GM12878 (cell line): Measurements from ENCODE around the gene RAPH1. TPM values are rescaled to one million over a fixed set of nuclear protein-coding genes. Genes with fewer than 3 reads are reported as not detected.

Source experiments
- ATAC-seq: fragments of 200-7000 bp; cut with Tn5 transposase; 3 replicates; pipeline ENCODE4 v1.9.1; 2020; ENCODE audit warnings: mild to moderate bottlenecking, moderate library complexity
- BruUV-seq: library from RNA; stranded (reverse); fragments of 400-500 nt; replicated peaks from 2 replicates; lab custom pipeline; 2021; lab: Mats Ljungman, UMichigan
- CTCF ChIA-PET: fragments of 300-600 bp; sonication (Branson Sonifier 250); formaldehyde crosslinking; extraction: SDS; loops from one replicate; lab custom pipeline; 2021; ENCODE audit warnings: inconsistent platforms; lab: Yijun Ruan, JAX
- POLR2A ChIA-PET: fragments of 350-600 bp; formaldehyde crosslinking; extraction: SDS; loops from one replicate; lab custom pipeline; 2021; ENCODE audit warnings: inconsistent platforms; lab: Charles Lee
- RAD21 ChIA-PET: fragments of 300-600 bp; sonication (Branson Sonifier 250); formaldehyde crosslinking; loops from one replicate; lab custom pipeline; 2023; ENCODE audit warnings: antibody characterized with exemption; ENCODE audit not compliant: unreplicated experiment; lab: Charles Lee
- SMC1A ChIA-PET: fragments of 300-600 bp; sonication (Branson Sonifier 250); formaldehyde crosslinking; loops from one replicate; lab custom pipeline; 2023; ENCODE audit not compliant: unreplicated experiment, uncharacterized antibody; lab: Charles Lee
- DNase-seq: peaks from one replicate; pipeline ENCODE4 v3.0.0-alpha.2; 2011; ENCODE audit warnings: low read depth, low spot score
- FAIRE-seq: peaks from 3 replicates; lab custom pipeline; 2011; peaks lifted over from hg19 to GRCh38; lab: Jason Lieb, UNC
- H2AFZ ChIP-seq: 2 replicates; pipeline ENCODE4 v1.6.0; 2011; ENCODE audit warnings: low read depth, low read length, control low read depth; ENCODE audit not compliant: control insufficient read depth
- H3K27ac ChIP-seq: 2 replicates; pipeline ENCODE4 v1.5.1; 2011; ENCODE audit warnings: control low read depth; ENCODE audit not compliant: control insufficient read depth, insufficient read depth
- H3K27me3 ChIP-seq, 2 experiments: replicated peaks in 1 of 2; 2 replicates each; pipeline versions ENCODE4 v1.6.0 to v1.6.1; 2011; ENCODE audit warnings: low read length in 1 of 2; ENCODE audit not compliant: control insufficient read depth in 2 of 2, insufficient read depth in 2 of 2
- H3K36me3 ChIP-seq, 2 experiments: 2 replicates each; pipeline ENCODE4 v1.5.1; 2011; ENCODE audit warnings: low read length in 1 of 2; ENCODE audit not compliant: control insufficient read depth in 2 of 2, insufficient read depth in 2 of 2
- H3K4me1 ChIP-seq: 2 replicates; pipeline ENCODE4 v1.6.1; 2011; ENCODE audit warnings: mild to moderate bottlenecking, low read length, moderate library complexity, mixed read lengths; ENCODE audit not compliant: control insufficient read depth, insufficient read depth
- H3K4me2 ChIP-seq: 2 replicates; pipeline ENCODE4 v1.6.0; 2011; ENCODE audit warnings: control low read depth; ENCODE audit not compliant: control insufficient read depth, insufficient read depth
- H3K4me3 ChIP-seq: fragments of 200-600 bp; sonication (generic); 2 replicates; pipeline ENCODE4 v1.5.1; 2016
- H3K79me2 ChIP-seq: 2 replicates; pipeline ENCODE4 v1.6.0; 2011; ENCODE audit warnings: low read length; ENCODE audit not compliant: control insufficient read depth, insufficient read depth
- H3K9ac ChIP-seq: 2 replicates; pipeline ENCODE4 v1.8.0; 2011; ENCODE audit warnings: low read length, control low read depth, mixed read lengths; ENCODE audit not compliant: control insufficient read depth, insufficient read depth
- H3K9me3 ChIP-seq: replicated peaks from 3 replicates; pipeline ENCODE4 v1.5.1; 2011; ENCODE audit warnings: mild to moderate bottlenecking, low read length; ENCODE audit not compliant: control insufficient read depth, insufficient read depth
- H4K20me1 ChIP-seq: 2 replicates; pipeline ENCODE4 v1.6.0; 2011; ENCODE audit not compliant: control insufficient read depth, insufficient read depth
- CHD4 ChIP-seq: fragments of 200-600 bp; sonication (generic); IDR thresholded peaks from 2 replicates; pipeline ENCODE4 v1.6.1; 2016; ENCODE audit warnings: mild to moderate bottlenecking
- FOS ChIP-seq: IDR thresholded peaks from 3 replicates; pipeline ENCODE4 v1.6.1; 2011; ENCODE audit warnings: borderline replicate concordance; ENCODE audit not compliant: insufficient read length; ENCODE audit errors: extremely low read depth
- HDGF ChIP-seq: fragments of 450-650 bp; IDR thresholded peaks from 2 replicates; pipeline ENCODE4 v1.6.1; 2016; ENCODE audit warnings: antibody characterized with exemption
- JUNB ChIP-seq: IDR thresholded peaks from 2 replicates; pipeline ENCODE4 v1.6.1; 2016; ENCODE audit warnings: antibody characterized with exemption, mild to moderate bottlenecking
- LARP7 ChIP-seq: fragments of 450-650 bp; IDR thresholded peaks from 2 replicates; pipeline ENCODE4 v1.6.1; 2017; ENCODE audit warnings: mild to moderate bottlenecking
- NFYB ChIP-seq: IDR thresholded peaks from 2 replicates; pipeline ENCODE4 v1.6.1; 2011; ENCODE audit warnings: low read depth, mild to moderate bottlenecking, low read length, improper control_type of control experiment, moderate library complexity; ENCODE audit not compliant: insufficient read depth
- NR2C2 ChIP-seq: IDR thresholded peaks from 2 replicates; pipeline ENCODE4 v1.6.1; 2011; ENCODE audit warnings: borderline replicate concordance, low read depth; ENCODE audit not compliant: control insufficient read depth, insufficient read length
- NR2F1 ChIP-seq: fragments of 450-650 bp; conservative IDR thresholded peaks from 2 replicates; pipeline ENCODE4 v1.6.1; 2017; ENCODE audit warnings: mild to moderate bottlenecking
- POLR2AphosphoS5 ChIP-seq: IDR thresholded peaks from 2 replicates; pipeline ENCODE4 v1.6.1; 2011; ENCODE audit warnings: mild to moderate bottlenecking, low read length, inconsistent platforms
- RBBP5 ChIP-seq: fragments of 200-600 bp; sonication (generic); conservative IDR thresholded peaks from 2 replicates; pipeline ENCODE4 v1.6.1; 2016
- RUNX3 ChIP-seq: IDR thresholded peaks from 2 replicates; pipeline ENCODE4 v1.6.1; 2012; ENCODE audit warnings: low read length, inconsistent platforms
- TCF12 ChIP-seq: IDR thresholded peaks from 2 replicates; pipeline ENCODE4 v1.6.1; 2011; ENCODE audit warnings: low read depth, mild to moderate bottlenecking, low read length
- TCF7 ChIP-seq: IDR thresholded peaks from 2 replicates; pipeline ENCODE4 v1.6.1; 2014; ENCODE audit warnings: antibody characterized with exemption, borderline replicate concordance
- ZNF384 ChIP-seq: IDR thresholded peaks from 2 replicates; pipeline ENCODE4 v1.6.1; 2012; ENCODE audit warnings: low read depth, mild to moderate bottlenecking, low read length, improper control_type of control experiment, borderline replicate concordance
- ZZZ3 ChIP-seq: IDR thresholded peaks from 2 replicates; pipeline ENCODE4 v1.6.1; 2011; ENCODE audit warnings: low read depth; ENCODE audit not compliant: control insufficient read depth, insufficient read length
- in situ Hi-C: fragments of 300-500 bp; cut with MboI; formaldehyde crosslinking; loops from 9 replicates; pipeline ENCODE4 v1.14.3; 2018; ENCODE audit warnings: mixed read lengths
- intact Hi-C: fragments of 100-400 bp; cut with micrococcal nuclease; formaldehyde crosslinking; loops from one replicate; pipeline ENCODE4 v1.14.2; 2022; ENCODE audit not compliant: unreplicated experiment
- polyA plus RNA-seq, 11 experiments: library from polyadenylated mRNA; depleted of rRNA in 4 of 11; unstranded in 6 of 11; stranded (reverse) in 5 of 11; fragments of >200 nt; fragmentation: Nextera tagmentation in 4 of 11; fragmentation: Illumina TruSeq in 1 of 11; extraction: Ambion mirVana in 4 of 11; extraction: Trizol in 1 of 11; gene quantifications; 1 replicate in 1 of 11; 2 replicates in 10 of 11; pipeline versions ENCODE4 v1.2.1 to v1.2.3, GENCODE V29; 2011 to 2016; ENCODE audit warnings: inconsistent platforms in 2 of 11, missing spikeins in 2 of 11, low read depth in 1 of 11
- total RNA-seq, 4 experiments: library from RNA; depleted of rRNA in 3 of 4; stranded (reverse); fragments of >200 nt in 3 of 4; fragmentation: Illumina TruSeq in 1 of 4; extraction: Trizol in 1 of 4; gene quantifications; 2 replicates each; pipeline versions ENCODE4 v1.2.1 to v1.2.3, GENCODE V29; 2013 to 2021
- TF ChIP-seq, protein P1 (sequence below): IDR thresholded peaks from 2 replicates; pipeline ENCODE4 v1.6.1; 2012; ENCODE audit warnings: low read depth, low read length, improper control_type of control experiment
- TF ChIP-seq, protein P2 (sequence below): fragments of 450-650 bp; IDR thresholded peaks from 2 replicates; pipeline ENCODE4 v1.6.1; 2017; ENCODE audit warnings: mild to moderate bottlenecking, moderate library complexity
- TF ChIP-seq, protein P3 (sequence below): IDR thresholded peaks from 2 replicates; pipeline ENCODE4 v1.6.1; 2011; ENCODE audit warnings: borderline replicate concordance, low read depth, mild to moderate bottlenecking, moderate library complexity, low read length; ENCODE audit not compliant: insufficient read depth, poor library complexity, severe bottlenecking
- TF ChIP-seq, protein P4 (sequence below): fragments of 150-350 bp; IDR thresholded peaks from 2 replicates; pipeline ENCODE4 v1.6.1; 2014; ENCODE audit warnings: mild to moderate bottlenecking, low read depth, low read length

Gene RAPH1
- total and polyA plus RNA-seq, 10 of the 15 experiments (the other 5 are each of a cell fraction or from before 2014, with no cell fraction given) = 0.09 to 0.90 (median 0.21) TPM; not detected in 7

DNA sequence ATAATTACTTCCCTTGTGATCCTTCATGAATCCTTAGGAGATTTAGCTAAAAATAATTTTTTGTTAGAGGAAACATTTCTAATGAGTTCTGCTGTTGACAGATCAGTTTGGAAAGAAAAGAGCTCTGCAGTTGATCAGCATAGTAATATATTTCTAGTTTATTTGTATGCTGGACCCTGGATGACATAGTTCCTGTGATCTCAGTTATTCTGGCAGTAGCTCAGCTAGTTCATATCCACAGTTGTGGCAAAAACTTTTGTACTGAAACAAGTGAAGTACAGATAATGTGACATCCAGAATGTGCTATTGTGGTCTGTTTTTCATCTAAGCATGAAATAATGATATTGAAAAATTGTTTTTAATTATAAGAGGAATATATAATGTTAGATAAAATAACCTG is 173.2 kb downstream of the RAPH1 start:
- Histone ChIP-seq H3K27me3 (no peaks in the 10 kb centered on the region), H3K4me3 (no peak overlapping the region), H3K79me2 (peaks cover 2% of the 10 kb centered on the region), H2AFZ (no peak overlapping the region), H4K20me1 (no peaks in the 10 kb centered on the region), H3K27ac (no peak overlapping the region), H3K4me1 (no peaks in the 10 kb centered on the region), H3K4me2 (no peak overlapping the region)
- ChIA-PET SMC1A (no interaction called here), CTCF (no interaction called here)
- no TSS peak for BruUV-seq
- ATAC-seq = no peak
- no peak for TF ChIP-seq RUNX3
- TF ChIP-seq NFYB = no peak
- TF ChIP-seq NR2F1 = no peak
- no peak for TF ChIP-seq TCF12
- no peak for TF ChIP-seq LARP7
- TF ChIP-seq, protein P1, sequence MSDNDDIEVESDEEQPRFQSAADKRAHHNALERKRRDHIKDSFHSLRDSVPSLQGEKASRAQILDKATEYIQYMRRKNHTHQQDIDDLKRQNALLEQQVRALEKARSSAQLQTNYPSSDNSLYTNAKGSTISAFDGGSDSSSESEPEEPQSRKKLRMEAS = no peak
- no peak for TF ChIP-seq ZZZ3
- TF ChIP-seq, protein P2, sequence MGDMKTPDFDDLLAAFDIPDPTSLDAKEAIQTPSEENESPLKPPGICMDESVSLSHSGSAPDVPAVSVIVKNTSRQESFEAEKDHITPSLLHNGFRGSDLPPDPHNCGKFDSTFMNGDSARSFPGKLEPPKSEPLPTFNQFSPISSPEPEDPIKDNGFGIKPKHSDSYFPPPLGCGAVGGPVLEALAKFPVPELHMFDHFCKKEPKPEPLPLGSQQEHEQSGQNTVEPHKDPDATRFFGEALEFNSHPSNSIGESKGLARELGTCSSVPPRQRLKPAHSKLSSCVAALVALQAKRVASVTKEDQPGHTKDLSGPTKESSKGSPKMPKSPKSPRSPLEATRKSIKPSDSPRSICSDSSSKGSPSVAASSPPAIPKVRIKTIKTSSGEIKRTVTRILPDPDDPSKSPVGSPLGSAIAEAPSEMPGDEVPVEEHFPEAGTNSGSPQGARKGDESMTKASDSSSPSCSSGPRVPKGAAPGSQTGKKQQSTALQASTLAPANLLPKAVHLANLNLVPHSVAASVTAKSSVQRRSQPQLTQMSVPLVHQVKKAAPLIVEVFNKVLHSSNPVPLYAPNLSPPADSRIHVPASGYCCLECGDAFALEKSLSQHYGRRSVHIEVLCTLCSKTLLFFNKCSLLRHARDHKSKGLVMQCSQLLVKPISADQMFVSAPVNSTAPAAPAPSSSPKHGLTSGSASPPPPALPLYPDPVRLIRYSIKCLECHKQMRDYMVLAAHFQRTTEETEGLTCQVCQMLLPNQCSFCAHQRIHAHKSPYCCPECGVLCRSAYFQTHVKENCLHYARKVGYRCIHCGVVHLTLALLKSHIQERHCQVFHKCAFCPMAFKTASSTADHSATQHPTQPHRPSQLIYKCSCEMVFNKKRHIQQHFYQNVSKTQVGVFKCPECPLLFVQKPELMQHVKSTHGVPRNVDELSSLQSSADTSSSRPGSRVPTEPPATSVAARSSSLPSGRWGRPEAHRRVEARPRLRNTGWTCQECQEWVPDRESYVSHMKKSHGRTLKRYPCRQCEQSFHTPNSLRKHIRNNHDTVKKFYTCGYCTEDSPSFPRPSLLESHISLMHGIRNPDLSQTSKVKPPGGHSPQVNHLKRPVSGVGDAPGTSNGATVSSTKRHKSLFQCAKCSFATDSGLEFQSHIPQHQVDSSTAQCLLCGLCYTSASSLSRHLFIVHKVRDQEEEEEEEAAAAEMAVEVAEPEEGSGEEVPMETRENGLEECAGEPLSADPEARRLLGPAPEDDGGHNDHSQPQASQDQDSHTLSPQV = no peak
- no peak for TF ChIP-seq RBBP5
- TF ChIP-seq, protein P3, sequence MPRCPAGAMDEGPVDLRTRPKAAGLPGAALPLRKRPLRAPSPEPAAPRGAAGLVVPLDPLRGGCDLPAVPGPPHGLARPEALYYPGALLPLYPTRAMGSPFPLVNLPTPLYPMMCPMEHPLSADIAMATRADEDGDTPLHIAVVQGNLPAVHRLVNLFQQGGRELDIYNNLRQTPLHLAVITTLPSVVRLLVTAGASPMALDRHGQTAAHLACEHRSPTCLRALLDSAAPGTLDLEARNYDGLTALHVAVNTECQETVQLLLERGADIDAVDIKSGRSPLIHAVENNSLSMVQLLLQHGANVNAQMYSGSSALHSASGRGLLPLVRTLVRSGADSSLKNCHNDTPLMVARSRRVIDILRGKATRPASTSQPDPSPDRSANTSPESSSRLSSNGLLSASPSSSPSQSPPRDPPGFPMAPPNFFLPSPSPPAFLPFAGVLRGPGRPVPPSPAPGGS = no peak
- TF ChIP-seq ZNF384 = no peak
- TF ChIP-seq TCF7 = no peak
- TF ChIP-seq POLR2AphosphoS5 = no peak
- TF ChIP-seq HDGF = no peak
- TF ChIP-seq JUNB = no peak
- no peak for TF ChIP-seq CHD4
- TF ChIP-seq FOS = no peak
- no peak for TF ChIP-seq NR2C2
- TF ChIP-seq, protein P4, sequence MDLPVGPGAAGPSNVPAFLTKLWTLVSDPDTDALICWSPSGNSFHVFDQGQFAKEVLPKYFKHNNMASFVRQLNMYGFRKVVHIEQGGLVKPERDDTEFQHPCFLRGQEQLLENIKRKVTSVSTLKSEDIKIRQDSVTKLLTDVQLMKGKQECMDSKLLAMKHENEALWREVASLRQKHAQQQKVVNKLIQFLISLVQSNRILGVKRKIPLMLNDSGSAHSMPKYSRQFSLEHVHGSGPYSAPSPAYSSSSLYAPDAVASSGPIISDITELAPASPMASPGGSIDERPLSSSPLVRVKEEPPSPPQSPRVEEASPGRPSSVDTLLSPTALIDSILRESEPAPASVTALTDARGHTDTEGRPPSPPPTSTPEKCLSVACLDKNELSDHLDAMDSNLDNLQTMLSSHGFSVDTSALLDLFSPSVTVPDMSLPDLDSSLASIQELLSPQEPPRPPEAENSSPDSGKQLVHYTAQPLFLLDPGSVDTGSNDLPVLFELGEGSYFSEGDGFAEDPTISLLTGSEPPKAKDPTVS = no peak
- TF ChIP-seq, all 136 proteins: peak for 0
- Histone ChIP-seq H3K36me3 (no peaks in the 10 kb centered on the region; a peak in 1 of 4 replicates), H3K9ac (no peak overlapping the region), H3K9me3 (no peaks in the 10 kb centered on the region)
- FAIRE-seq (no peak), DNase-seq (no peak)
- ChIA-PET POLR2A (no interaction called here), RAD21 (no interaction called here)
- intact Hi-C loops (no loop called here), in situ Hi-C loops (no loop called here)
